HCT116 (cell line): ENCODE results near the gene QKI. TPM values are rescaled to one million over a fixed set of nuclear protein-coding genes. Genes with fewer than 3 reads are reported as not detected.

ENCODE experiments used
- ATAC-seq: fragments of 200-7000 bp; cut with Tn5 transposase; 2 replicates; pipeline ENCODE4 v1.9.1; 2020; ENCODE audit warnings: mild to moderate bottlenecking, moderate library complexity
- BruUV-seq: library from RNA; stranded (reverse); fragments of 400-500 nt; replicated peaks from 2 replicates; lab custom pipeline; 2021; lab: Mats Ljungman, UMichigan
- CTCF ChIA-PET: fragments of 300-600 bp; sonication (Branson Sonifier 250); formaldehyde crosslinking; loops from one replicate; lab custom pipeline; 2021; ENCODE audit warnings: antibody characterized with exemption; lab: Charles Lee
- POLR2A ChIA-PET: fragments of 300-600, 350-600 bp; sonication (Branson Sonifier 250); formaldehyde crosslinking; loops from one replicate; lab custom pipeline; 2021; ENCODE audit warnings: antibody characterized with exemption; lab: Charles Lee
- RAD21 ChIA-PET, 2 experiments: fragments of 300-600 bp; sonication (Branson Sonifier 250); formaldehyde crosslinking; loops; one replicate each; lab custom pipeline; 2023; ENCODE audit warnings: low total read pairs in 2 of 2; ENCODE audit not compliant: uncharacterized antibody in 2 of 2, unreplicated experiment in 2 of 2, low non-redundant PET in 1 of 2; lab: Charles Lee
- DNase-seq: peaks from one replicate; pipeline ENCODE4 v3.0.0-alpha.2; 2010; ENCODE audit warnings: low read depth, low spot score
- H2AFZ ChIP-seq: fragments of 200-600 bp; shearing (Covaris generic), sonication (generic); 2 replicates; pipeline ENCODE4 v1.6.1; 2017; ENCODE audit warnings: low read depth, mixed run types, mixed read lengths, antibody characterized with exemption, low read length; ENCODE audit not compliant: poor library complexity, severe bottlenecking
- H3K27ac ChIP-seq: 2 replicates; pipeline ENCODE4 v1.5.1; 2012; ENCODE audit warnings: low read depth, low read length
- H3K27me3 ChIP-seq: fragments of 200-600 bp; sonication (generic); 2 replicates; pipeline ENCODE4 v1.6.1; 2016; ENCODE audit warnings: mixed run types, low read length, mixed read lengths; ENCODE audit not compliant: insufficient read depth
- H3K36me3 ChIP-seq, 2 experiments: fragments of 200-500 bp in 1 of 2; fragments of 200-600 bp in 1 of 2; sonication (Bioruptor generic) in 1 of 2; sonication (generic) in 1 of 2; 2 replicates each; pipeline versions ENCODE4 v1.5.1 to v1.6.1; 2014 to 2016; ENCODE audit warnings: low read length in 2 of 2, inconsistent platforms in 1 of 2, mixed read lengths in 1 of 2, mixed run types in 1 of 2; ENCODE audit not compliant: insufficient read depth in 2 of 2, control insufficient read depth in 1 of 2
- H3K4me1 ChIP-seq, 2 experiments: fragments of 200-600 bp in 1 of 2; sonication (generic) in 1 of 2; 2 replicates each; pipeline versions ENCODE4 v1.5.1 to v1.6.1; 2012 to 2017; ENCODE audit warnings: low read length in 2 of 2, inconsistent platforms in 1 of 2, mild to moderate bottlenecking in 1 of 2, mixed read lengths in 1 of 2, mixed run types in 1 of 2, moderate library complexity in 1 of 2; ENCODE audit not compliant: insufficient read depth in 2 of 2, control insufficient read depth in 1 of 2
- H3K4me2 ChIP-seq: fragments of 200-600 bp; sonication (generic); 2 replicates; pipeline ENCODE4 v1.6.1; 2017; ENCODE audit warnings: mixed run types, low read length, mixed read lengths
- H3K4me3 ChIP-seq, 2 experiments: fragments of 200-600 bp in 1 of 2; sonication (generic) in 1 of 2; replicated peaks in 1 of 2; 2 replicates each; pipeline ENCODE4 v1.5.1; 2011 to 2016; ENCODE audit warnings: low read length in 2 of 2, control low read depth in 1 of 2, low read depth in 1 of 2, mild to moderate bottlenecking in 1 of 2, mixed read lengths in 1 of 2, mixed run types in 1 of 2
- H3K79me2 ChIP-seq: fragments of 200-600 bp; sonication (generic); 2 replicates; pipeline ENCODE4 v1.6.1; 2017; ENCODE audit warnings: mild to moderate bottlenecking, mixed run types, low read length, moderate library complexity, mixed read lengths; ENCODE audit not compliant: insufficient read depth
- H3K9ac ChIP-seq: fragments of 200-600 bp; sonication (generic); 2 replicates; pipeline ENCODE4 v1.6.1; 2016; ENCODE audit warnings: low read length, mixed read lengths
- H3K9me2 ChIP-seq: fragments of 200-600 bp; sonication (generic), shearing (Covaris generic); 2 replicates; pipeline ENCODE4 v1.6.1; 2017; ENCODE audit warnings: mixed run types, mild to moderate bottlenecking, moderate library complexity; ENCODE audit not compliant: insufficient read depth
- H3K9me3 ChIP-seq, 2 experiments: fragments of 200-500 bp in 1 of 2; fragments of 200-600 bp in 1 of 2; sonication (Bioruptor generic) in 1 of 2; sonication (generic) in 1 of 2; 2 replicates each; pipeline ENCODE4 v1.6.1; 2014 to 2017; ENCODE audit warnings: low read length in 2 of 2, mixed read lengths in 2 of 2, inconsistent platforms in 1 of 2, low read depth in 1 of 2, mild to moderate bottlenecking in 1 of 2, mixed run types in 1 of 2, moderate library complexity in 1 of 2; ENCODE audit not compliant: control insufficient read depth in 1 of 2, insufficient read depth in 1 of 2
- H4K20me1 ChIP-seq: fragments of 200-600 bp; sonication (generic), shearing (Covaris generic); 2 replicates; pipeline ENCODE4 v1.6.1; 2017; ENCODE audit warnings: mixed run types, mild to moderate bottlenecking, moderate library complexity; ENCODE audit not compliant: insufficient read depth
- CBX3 ChIP-seq: IDR thresholded peaks from 2 replicates; pipeline ENCODE4 v1.6.1; 2012; ENCODE audit warnings: low read depth
- EZH2 ChIP-seq: fragments of 200-600 bp; sonication (generic); IDR thresholded peaks from 2 replicates; pipeline ENCODE4 v1.6.1; 2017; ENCODE audit warnings: antibody characterized with exemption, mixed run types
- FOSL1 ChIP-seq: IDR thresholded peaks from 2 replicates; pipeline ENCODE4 v1.6.1; 2012; ENCODE audit warnings: low read depth
- JUND ChIP-seq: IDR thresholded peaks from 2 replicates; pipeline ENCODE4 v1.6.1; 2012
- POLR2AphosphoS5 ChIP-seq: IDR thresholded peaks from 2 replicates; pipeline ENCODE4 v1.6.1; 2011; ENCODE audit warnings: mild to moderate bottlenecking, low read depth, low read length, moderate library complexity
- SRF ChIP-seq: IDR thresholded peaks from 2 replicates; pipeline ENCODE4 v1.6.1; 2012; ENCODE audit warnings: low read depth
- ZBTB33 ChIP-seq: IDR thresholded peaks from 2 replicates; pipeline ENCODE4 v1.6.1; 2011; ENCODE audit warnings: mild to moderate bottlenecking, low read length, moderate library complexity; ENCODE audit not compliant: insufficient replicate concordance; ENCODE audit errors: extremely low read depth
- intact Hi-C: fragments of 100-400 bp; cut with micrococcal nuclease; formaldehyde crosslinking; loops from 2 replicates; pipeline ENCODE4 v1.10.0; 2022
- total RNA-seq: library from RNA; stranded (reverse); gene quantifications from one replicate; pipeline ENCODE4 v1.2.1, GENCODE V29; 2021; ENCODE audit not compliant: unreplicated experiment
- TF ChIP-seq, protein P1 (sequence below), 3 experiments: fragments of 200-600 bp in 1 of 3; sonication (generic) in 1 of 3; IDR thresholded peaks in 2 of 3; conservative IDR thresholded peaks in 1 of 3; 2 replicates each; pipeline ENCODE4 v1.5.1; 2012 to 2017; ENCODE audit warnings: low read depth in 2 of 3, low read length in 2 of 3, antibody characterized with exemption in 1 of 3, borderline replicate concordance in 1 of 3, control low read depth in 1 of 3, mild to moderate bottlenecking in 1 of 3, mixed read lengths in 1 of 3, mixed run types in 1 of 3, moderate library complexity in 1 of 3; ENCODE audit not compliant: insufficient read depth in 1 of 3

The QKI gene
- total RNA-seq, 1 experiment from 2014 or later: 35.3 TPM

GRCh38 chr6:163573503-163574179, 159.1 kb downstream of the QKI start (continued):
- TF ChIP-seq SRF: no peak

- no peaks in the 10 kb centered on the region; the same call in 1 of the 2 replicates for H3K9me2 ChIP-seq
- intact Hi-C loops: no loop called here
- H3K9ac ChIP-seq: no peak overlapping the region
- H3K4me2 ChIP-seq: no peak overlapping the region
- H3K27ac ChIP-seq: no peak overlapping the region
- ChIA-PET POLR2A (no interaction called here), CTCF (no interaction called here), RAD21 (no interaction called here)
- no peaks in the 10 kb centered on the region for H3K27me3 ChIP-seq
- no TSS peak for BruUV-seq
- no peaks in the 10 kb centered on the region for H3K9me3 ChIP-seq
- DNase-seq (no peak), ATAC-seq (no peak)
- no peak overlapping the region for H2AFZ ChIP-seq
- TF ChIP-seq SRF (no peak), POLR2AphosphoS5 (no peak), FOSL1 (no peak), CBX3 (no peak), JUND (no peak), ZBTB33 (no peak), EZH2 (no peak)
- TF ChIP-seq, protein P1, sequence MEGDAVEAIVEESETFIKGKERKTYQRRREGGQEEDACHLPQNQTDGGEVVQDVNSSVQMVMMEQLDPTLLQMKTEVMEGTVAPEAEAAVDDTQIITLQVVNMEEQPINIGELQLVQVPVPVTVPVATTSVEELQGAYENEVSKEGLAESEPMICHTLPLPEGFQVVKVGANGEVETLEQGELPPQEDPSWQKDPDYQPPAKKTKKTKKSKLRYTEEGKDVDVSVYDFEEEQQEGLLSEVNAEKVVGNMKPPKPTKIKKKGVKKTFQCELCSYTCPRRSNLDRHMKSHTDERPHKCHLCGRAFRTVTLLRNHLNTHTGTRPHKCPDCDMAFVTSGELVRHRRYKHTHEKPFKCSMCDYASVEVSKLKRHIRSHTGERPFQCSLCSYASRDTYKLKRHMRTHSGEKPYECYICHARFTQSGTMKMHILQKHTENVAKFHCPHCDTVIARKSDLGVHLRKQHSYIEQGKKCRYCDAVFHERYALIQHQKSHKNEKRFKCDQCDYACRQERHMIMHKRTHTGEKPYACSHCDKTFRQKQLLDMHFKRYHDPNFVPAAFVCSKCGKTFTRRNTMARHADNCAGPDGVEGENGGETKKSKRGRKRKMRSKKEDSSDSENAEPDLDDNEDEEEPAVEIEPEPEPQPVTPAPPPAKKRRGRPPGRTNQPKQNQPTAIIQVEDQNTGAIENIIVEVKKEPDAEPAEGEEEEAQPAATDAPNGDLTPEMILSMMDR (IDR thresholded peaks at IDR 0.05 in 2 of 3, conservative IDR thresholded peaks at IDR 0.05 in 1 of 3; ENCODE audit: borderline replicate concordance in 1 of 3, insufficient read depth in 1 of 3, low read depth in 2 of 3, low read length in 2 of 3): no peak
- H3K79me2 ChIP-seq: no peaks in the 10 kb centered on the region
- H3K4me1 ChIP-seq: peaks cover 0 to 16% of the 10 kb centered on the region in 2 experiments; a peak in 2 of 4 replicates
- no peaks in the 10 kb centered on the region for H3K36me3 ChIP-seq
- H4K20me1 ChIP-seq: no peaks in the 10 kb centered on the region
- no peak overlapping the region for H3K4me3 ChIP-seq
These were observed 161.6 kb downstream of the QKI start for GRCh38 chr6:163576114-163576513.
